GM18867 (cell line): ENCODE data around the gene FOS.
"Not testable (repeated sequence)": the region's sequence is repeated elsewhere in the genome, so short reads cannot be mapped to it uniquely, and the experiment has no call there.

Experiments used
- ATAC-seq: cut with Tn5 transposase; IDR thresholded peaks from one replicate; pipeline ENCODE4 v1.9.1; 2021; ENCODE audit warnings: mild to moderate bottlenecking, moderate library complexity; ENCODE audit not compliant: unreplicated experiment

The FOS gene

GRCh38 chr14:75278422-75279152 is at the start of gene FOS:
Gene FOS (plus strand): TSS chr14:75278828. CDS start chr14:75278983, 155 bp downstream.
- peak; percentile 78 for ATAC-seq

DNA sequence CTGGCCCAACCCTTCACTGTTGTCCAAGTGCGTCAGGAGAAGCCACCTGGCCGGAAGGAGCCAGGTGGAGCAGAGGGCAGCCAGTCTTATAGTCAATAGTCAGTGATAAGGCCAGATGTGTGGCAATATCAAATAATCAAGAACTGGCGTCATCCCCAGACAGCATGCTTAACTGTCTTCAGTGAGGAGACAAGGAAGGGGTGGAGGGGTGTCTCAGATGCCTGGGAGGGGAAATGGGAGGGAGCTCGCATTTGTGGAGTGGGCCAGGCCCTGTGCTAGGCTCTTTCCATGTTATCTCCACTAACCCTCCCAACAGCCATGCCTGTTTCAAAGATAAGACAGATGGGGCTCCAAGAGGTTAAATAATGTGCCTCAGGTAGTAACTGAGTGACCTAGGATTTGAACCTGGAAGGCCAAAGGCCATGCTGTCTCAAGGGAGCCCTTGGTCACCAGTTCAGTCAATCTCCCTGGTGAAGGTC is 48.9 kb upstream of the FOS start:
- no peak for ATAC-seq

DNA sequence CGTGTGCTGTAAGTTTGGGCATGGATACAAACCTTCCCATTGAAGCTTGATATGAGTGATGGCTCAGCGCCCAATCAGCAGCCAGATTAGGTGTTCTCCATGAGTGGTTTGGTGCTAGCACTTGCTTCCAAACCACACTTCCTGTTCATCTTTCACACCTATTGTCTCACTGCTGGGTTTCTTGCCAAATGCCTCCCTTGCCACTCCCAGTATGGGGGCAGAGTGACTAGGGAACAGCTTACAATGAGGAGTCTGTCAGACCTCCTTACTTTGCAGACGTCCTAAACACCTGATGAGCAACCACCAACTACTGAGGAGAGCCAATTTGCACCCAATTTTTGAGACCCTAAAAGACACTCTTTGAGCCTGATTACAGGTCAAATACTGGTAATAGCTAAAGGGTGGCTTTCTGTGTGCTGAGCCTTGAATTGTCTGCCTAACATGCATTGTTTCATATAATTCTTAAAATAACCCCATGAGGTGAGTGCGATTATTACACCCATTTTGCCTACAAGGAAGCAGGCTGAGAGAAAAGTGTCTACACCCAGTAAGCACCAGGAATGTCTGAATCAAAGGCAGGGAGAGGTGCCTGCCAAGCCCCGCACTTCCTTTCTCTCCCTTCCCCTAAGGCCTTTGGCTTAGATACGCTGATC is 48.4 kb upstream of the FOS start:
- peak; percentile 51 for ATAC-seq

DNA sequence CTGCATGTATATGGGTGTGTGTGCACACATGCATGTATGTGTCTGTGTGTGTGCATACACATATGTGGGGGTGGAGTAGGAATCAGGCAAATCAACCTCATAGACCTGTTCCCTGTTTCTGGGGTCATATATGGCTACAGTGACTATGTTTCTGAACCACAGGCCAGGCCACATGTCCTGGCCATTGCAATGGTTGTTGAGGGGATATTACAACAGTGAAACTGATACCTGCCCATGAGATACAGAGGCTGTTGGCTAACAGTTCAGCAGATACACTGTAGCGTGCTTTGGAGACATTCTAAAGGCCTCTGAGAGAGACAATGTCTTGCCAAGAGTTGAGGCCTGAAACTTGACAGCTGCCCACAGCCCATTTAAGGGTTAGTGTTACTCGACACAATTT is 47.3 kb upstream of the FOS start:
- peak; percentile 44 for ATAC-seq

DNA sequence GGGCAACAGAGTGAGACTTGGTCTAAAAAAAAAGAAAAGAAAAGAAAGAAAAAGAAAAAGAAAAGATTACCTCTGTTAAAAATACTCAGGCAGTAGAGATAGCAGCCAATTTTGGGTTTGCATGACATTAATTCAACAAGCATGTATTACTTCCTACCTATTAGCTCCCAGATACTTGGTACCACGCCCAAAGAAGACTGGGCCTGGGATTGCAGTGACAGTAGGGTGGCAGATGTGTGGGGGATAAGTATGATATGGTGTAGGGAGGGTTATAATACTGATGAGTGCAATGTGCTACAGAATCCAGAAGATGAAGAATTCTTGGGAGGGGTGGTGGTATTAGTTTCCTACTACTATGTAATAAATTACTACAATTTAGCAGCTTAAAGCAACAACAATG is 46.4 kb upstream of the FOS start:
- ATAC-seq = no peak

DNA sequence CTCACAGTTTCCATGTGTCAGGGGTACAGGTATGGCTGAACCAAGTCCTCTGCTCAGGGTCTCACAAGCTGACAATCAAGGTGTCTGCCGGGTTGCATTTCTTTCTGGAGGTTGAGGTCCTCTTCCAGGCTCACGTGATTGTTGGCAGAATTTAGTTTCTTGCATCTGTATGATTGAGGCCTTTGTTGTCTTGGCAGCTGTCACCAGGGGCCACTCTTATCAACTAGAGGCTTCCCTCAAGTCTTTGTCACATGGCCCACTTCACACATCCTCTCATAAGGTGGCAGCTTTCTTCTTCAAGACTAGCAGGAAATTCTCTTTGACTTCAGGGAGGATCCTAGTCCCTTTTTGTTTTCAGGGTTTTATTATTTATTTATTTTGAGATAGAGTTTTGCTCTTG is 46.0 kb upstream of the FOS start:
- no peak for ATAC-seq

DNA sequence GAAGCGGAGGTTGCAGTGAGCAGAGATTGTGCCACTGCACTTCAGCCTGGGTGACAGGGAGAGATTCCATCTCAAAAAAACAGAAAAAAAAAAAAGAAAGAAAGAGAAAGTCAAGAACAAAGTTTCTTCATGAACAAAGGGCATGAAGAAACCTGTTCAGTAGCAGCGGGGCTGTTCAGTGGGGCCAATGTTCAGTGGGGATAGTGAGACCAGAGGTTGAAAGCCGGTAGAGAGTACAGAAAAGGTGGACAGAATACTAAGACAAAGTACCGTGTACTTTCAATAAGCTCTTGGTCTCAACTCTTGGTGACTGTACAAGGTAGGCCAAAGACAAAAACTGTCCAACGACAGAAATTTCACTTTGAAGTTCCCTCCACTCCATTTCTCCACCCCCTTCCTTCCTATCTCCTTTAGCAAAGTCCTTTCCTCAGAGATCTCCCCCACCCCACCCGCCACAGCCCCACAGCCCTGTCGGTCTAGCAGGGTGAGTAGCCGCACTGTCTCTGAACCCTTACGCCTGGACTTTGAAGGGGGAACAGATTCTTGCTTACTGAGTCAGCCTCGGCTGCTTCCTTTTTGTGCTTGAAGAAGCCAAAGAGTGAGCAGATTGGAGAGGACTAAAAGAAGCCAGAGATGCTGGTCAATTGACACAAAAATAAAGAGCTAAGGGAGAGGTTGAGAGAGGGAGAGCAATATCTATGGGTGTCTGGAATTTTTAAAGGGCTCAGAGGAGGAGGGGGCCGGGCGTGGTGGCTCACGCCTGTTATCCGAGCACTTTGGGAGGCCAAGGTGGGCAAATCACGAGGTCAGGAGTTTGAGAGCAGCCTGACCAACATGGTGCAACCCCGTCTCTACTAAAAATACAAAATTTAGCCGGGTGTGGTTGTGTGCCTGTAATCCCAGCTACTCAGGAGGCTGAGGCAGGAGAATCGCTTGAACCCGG is 44.2 kb upstream of the FOS start:
- ATAC-seq = no peak

GRCh38 chr14:75235198-75235597 is 43.4 kb upstream of the FOS start:
- not testable (repeated sequence) for ATAC-seq

DNA sequence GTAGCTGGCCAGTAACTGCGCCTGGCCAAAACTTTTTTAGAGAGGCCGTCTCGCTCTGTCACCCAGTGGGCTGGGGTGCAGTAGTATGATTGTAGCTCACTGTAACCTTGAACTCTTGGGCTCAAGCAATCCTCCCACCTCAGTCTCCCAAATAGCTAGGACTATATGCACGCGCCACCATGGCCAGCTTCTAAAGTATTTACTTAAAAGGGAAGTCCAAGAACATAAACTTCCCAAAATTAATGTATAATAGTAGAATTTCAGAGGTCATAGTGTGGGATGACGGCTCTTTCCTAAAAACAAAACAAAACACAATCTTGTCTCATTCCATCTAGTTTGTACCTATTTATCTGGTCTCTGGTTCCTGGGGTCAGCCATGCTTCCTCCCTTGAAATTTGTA is 42.2 kb upstream of the FOS start:
- ATAC-seq = no peak

DNA sequence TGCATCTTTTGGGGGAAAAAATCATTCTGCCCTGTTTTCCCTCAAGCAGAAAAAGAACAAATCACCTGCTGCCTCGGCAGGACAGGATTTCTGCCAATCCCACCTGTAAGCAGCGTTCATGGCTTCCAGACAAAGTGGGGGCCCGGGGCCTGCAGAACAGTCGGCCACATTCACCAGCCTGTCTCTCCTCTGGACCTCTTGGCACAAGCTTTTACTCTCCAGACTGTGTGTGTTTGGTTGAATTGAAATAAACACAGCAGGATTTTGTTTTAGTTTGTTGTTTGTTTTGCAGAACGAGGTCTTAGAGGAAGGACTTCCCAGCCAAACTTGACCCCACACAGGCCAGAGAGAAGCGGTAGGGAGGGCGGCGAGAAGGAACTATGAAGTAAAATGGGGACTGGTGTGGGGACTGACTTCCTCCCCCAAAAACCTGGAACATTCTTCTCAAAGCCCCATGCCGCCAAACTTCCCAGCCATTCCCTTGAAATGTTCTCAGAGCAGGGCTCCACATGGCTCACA is 41.7 kb upstream of the FOS start:
- no peak for ATAC-seq

GRCh38 chr14:75238756-75239455 is 39.7 kb upstream of the FOS start:
- ATAC-seq = no peak

DNA sequence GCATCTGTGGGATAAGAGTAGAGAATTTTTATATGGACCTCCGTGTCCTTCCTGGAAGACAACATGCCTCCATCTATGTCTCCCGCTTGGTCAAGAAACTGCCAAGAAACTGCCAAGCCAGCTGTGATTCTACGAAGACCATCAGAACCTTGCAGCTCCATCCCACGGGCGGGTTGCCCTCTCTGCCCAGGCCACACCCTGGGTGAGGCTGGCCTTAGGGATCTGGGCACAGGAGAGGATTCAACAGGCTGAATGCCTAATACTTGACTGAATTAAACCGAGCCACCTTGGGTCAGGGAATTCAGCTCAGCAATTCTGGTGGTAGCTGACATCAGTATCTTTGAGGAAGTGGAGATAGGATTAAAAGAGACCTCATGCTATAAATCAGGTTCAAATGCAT is 37.8 kb upstream of the FOS start:
- no peak for ATAC-seq

DNA sequence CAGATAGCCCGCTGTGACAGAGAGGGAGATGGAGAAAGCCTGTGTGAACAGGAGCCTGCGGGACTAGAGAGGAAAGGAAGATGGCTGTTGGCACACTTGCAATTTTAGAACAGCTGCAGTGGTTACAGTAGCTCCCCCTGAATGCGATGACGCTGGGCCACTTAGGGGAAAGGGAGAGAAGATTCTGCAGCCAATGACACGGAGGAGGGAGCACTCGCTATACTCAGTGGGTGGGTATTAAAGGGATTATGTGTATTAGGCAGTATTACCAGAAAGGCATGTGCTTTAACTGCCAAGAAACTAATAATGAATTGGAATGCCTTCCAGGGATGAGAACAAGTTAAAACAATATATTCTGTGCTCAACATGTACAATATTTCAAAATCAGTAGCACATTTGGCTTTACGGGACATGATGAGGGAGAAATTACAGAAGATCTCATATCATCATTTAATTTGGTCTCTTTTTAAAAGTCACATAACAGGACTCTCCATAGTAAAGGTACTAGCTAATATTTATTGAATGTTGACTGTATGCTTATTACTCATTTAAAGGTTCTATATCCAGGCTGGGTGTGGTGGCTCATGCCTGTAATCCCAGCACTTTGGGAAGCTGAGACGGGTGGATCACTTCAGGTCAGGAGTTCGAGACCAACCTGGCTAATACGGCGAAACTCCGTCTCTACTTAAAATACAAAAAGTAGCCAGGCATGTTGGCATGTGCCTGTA is 35.9 kb upstream of the FOS start:
- ATAC-seq = no peak

DNA sequence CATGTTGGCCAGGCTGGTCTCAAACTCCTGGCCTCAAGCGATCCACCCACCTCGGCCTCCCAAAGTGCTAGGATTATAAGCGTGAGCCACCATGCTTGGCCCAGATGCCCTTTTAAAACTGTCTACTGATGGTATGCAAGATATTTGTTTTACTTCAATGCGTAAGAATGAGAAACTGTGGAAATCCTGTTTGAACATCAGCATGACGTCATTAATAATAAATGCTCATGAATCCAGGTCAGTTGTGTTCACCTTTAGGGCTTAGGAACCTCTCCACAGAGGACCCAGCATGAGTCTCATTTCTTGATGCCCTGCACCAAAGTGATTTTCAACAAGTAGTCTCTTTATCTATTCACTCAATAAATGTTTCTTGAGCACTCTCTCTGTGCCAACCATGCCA is 34.5 kb upstream of the FOS start:
- no peak for ATAC-seq

GRCh38 chr14:75246546-75247285 is 31.9 kb upstream of the FOS start:
- no peak for ATAC-seq

DNA sequence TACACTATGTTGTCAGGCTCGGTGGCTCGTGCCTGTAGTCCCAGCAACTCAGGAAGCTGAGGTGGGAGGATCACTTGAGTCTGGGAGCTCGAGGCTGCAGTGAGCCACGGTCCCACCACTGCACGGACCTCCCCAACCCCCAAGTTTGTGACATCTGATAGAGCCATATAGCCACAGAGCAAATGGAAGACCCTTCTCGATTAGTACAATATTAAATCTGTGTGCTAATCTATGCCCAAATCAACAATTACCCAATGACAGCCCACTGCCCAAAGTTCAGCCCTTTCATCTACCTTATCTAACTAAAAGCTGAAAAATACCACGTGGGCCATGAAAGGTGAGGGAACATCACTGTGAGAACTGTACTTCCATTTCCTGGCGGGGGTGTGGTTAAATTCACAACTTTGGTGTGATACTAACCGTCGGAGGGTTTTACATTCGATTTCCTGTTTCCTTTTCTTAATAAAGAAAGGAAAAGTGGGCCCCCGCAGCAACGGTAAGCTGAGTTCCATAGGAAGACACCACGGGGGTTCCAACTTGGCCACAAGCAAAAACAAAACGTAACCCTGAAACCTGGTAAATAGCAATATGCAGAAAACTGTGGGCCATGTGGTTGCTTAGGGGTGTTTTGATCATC is 31.2 kb upstream of the FOS start:
- ATAC-seq = no peak

DNA sequence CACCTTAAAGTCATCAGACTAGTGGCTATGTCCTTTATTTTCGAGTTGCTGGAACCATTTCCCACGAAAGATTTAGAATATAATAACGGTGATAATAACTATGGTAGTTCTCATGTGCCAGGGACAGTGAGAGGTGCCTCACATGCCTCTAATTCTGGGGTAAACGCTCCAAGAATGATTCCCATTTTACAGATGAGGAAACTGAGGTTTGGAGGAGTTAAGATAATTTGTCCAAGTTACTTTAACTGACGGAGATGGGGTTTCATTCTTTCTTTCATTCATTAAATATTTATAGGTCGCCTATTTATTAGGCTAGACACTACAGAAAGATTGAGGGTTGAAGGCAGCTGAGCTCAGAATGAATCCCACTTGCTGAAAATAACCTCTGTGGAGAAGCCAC is 30.7 kb upstream of the FOS start:
- no peak for ATAC-seq

DNA sequence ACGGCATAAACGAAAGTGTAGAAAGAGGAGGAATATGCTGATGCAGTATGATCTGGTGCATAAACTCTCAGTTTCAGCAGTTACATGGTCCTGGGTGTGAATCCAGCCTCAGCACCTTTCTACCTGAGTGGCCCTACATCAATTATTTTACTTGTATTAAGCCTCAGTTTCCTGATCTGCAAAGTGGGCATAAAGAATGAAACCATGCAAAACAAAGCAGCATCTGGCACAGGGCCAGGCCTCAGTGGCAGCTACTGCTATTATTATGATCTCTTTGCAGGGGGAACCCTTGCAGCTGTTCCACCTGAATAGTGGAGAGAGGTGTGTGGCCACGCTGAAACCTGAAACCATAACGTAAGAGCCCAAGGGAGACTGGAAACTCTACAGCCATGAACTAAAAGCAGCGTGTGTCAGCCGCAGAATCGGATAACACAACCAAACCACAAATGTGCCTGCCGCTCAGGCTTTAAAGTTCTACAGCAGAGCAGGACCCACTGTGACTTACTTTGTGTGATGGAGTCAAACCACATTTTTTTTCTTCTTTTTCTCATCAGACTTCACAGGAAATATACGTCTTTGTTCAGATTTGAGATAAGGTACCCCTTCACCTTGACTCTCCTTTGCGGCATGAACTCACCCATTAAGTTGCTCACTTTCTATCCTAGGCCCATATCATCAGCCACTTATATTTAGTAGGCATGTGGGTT is 29.2 kb upstream of the FOS start:
- ATAC-seq = peak; percentile 84
